ENCODE results near the gene C1orf74. TPM values are rescaled to one million over a fixed set of nuclear protein-coding genes. Genes with fewer than 3 reads are reported as not detected.

Gene C1orf74
- total and polyA plus RNA-seq, 2 donors (not counting 3 experiments of a cell fraction or from before 2014, with no cell fraction given): 2.4 to 3.0 TPM

DNA sequence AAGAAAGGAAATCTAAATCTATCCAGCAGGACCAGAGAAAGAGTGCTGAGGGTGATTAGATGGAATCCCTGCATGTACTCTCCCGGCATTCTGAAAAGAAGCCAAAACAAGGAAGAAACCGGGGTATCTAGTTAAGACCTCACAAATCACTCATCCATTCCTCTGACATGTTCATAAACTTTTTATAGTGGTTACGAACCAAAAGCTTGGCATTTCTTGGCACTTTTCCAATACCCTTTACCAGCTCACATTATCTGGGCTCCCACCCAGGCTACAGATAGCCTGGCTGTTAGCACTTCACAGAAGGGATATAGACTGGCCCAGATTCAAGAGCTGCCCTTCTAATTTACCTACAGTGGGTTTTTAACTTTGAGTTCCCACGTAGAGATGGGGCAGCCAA is 1.8 kb upstream of the C1orf74 start:
- peaks cover 5 to 23% of the 10 kb centered on the region in 2 experiments for H3K36me3 ChIP-seq (ENCODE audit: control insufficient read depth in 2 of 2, extremely low read depth in 1 of 2, insufficient read depth in 2 of 2, low read length in 2 of 2)
- H3K9ac ChIP-seq (replicated peaks; ENCODE audit: extremely low read depth, insufficient read depth, low read length): no peak overlapping the region
- no peaks in the 10 kb centered on the region for H3K9me1 ChIP-seq (replicated peaks; ENCODE audit: control insufficient read depth, extremely low read depth, insufficient read depth, low read length)
- ChIA-PET POLR2A (no interaction called here), CTCF (interaction anchor here (3.4 kb wide), 1 partner anchor 37 kb away, joined by 15 read pairs; no protein-coding TSS in a partner anchor)
- FAIRE-seq (no peak), DNase-seq (ENCODE audit: low read depth, low spot score) (no peak)
- no peaks in the 10 kb centered on the region for H3K9me3 ChIP-seq (replicated peaks; ENCODE audit: control insufficient read depth, insufficient read depth, low read length)
- TF ChIP-seq JUN (IDR thresholded peaks at IDR 0.05; ENCODE audit: borderline replicate concordance, insufficient read depth, insufficient read length, low read depth) (no peak), POLR2A (IDR thresholded peaks at IDR 0.05; ENCODE audit: low read depth, low read length) (no peak), GATA2 (IDR thresholded peaks at IDR 0.05; ENCODE audit: insufficient read depth, insufficient read length, low read depth, low read length) (no peak), FOS (IDR thresholded peaks at IDR 0.05; ENCODE audit: borderline replicate concordance, insufficient read depth, low read length) (no peak), POLR2AphosphoS5 (IDR thresholded peaks at IDR 0.05; ENCODE audit: insufficient read depth, low read depth, low read length) (no peak), EZH2 (IDR thresholded peaks at IDR 0.05; ENCODE audit: borderline replicate concordance, low read depth, low read length, severe bottlenecking) (no peak), MYC (IDR thresholded peaks at IDR 0.05; ENCODE audit: low read depth, low read length) (no peak)
- TF ChIP-seq, protein P1, sequence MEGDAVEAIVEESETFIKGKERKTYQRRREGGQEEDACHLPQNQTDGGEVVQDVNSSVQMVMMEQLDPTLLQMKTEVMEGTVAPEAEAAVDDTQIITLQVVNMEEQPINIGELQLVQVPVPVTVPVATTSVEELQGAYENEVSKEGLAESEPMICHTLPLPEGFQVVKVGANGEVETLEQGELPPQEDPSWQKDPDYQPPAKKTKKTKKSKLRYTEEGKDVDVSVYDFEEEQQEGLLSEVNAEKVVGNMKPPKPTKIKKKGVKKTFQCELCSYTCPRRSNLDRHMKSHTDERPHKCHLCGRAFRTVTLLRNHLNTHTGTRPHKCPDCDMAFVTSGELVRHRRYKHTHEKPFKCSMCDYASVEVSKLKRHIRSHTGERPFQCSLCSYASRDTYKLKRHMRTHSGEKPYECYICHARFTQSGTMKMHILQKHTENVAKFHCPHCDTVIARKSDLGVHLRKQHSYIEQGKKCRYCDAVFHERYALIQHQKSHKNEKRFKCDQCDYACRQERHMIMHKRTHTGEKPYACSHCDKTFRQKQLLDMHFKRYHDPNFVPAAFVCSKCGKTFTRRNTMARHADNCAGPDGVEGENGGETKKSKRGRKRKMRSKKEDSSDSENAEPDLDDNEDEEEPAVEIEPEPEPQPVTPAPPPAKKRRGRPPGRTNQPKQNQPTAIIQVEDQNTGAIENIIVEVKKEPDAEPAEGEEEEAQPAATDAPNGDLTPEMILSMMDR (IDR thresholded peaks at IDR 0.05; ENCODE audit: extremely low read depth in 1 of 2, insufficient read depth in 1 of 2, low read depth in 1 of 2, low read length in 2 of 2): no peak
- TF ChIP-seq, protein P2, sequence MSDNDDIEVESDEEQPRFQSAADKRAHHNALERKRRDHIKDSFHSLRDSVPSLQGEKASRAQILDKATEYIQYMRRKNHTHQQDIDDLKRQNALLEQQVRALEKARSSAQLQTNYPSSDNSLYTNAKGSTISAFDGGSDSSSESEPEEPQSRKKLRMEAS (IDR thresholded peaks at IDR 0.05; ENCODE audit: insufficient read depth, insufficient read length): no peak
- no TSS peak for BruUV-seq (replicated peaks)
- no peaks in the 10 kb centered on the region for H3K79me2 ChIP-seq (ENCODE audit: control insufficient read depth, insufficient read depth, low read length)
- no peak overlapping the region for H2AFZ ChIP-seq (ENCODE audit: low read depth, low read length)
- no peak overlapping the region for H3K4me2 ChIP-seq (ENCODE audit: insufficient read depth, low read length)
- H3K27me3 ChIP-seq (ENCODE audit: control insufficient read depth in 2 of 2, insufficient read depth in 2 of 2, low read length in 2 of 2): no peaks in the 10 kb centered on the region
- H4K20me1 ChIP-seq (replicated peaks; ENCODE audit: control insufficient read depth, extremely low read depth, insufficient read depth, low read length): no peaks in the 10 kb centered on the region
- intact Hi-C loops (cut with micrococcal nuclease) (loop anchor here (1.0 kb wide), 1 partner anchor 8 kb away; no protein-coding TSS in a partner anchor), dilution Hi-C loops (cut with MboI; ENCODE audit: extremely low pct_ligation_motif_present, low sequenced_read_pairs) (no loop called here)
- H3K27ac ChIP-seq (ENCODE audit: insufficient read depth, low read depth, low read length): no peak overlapping the region
- H3K4me3 ChIP-seq (replicated peaks in 1 of 3; ENCODE audit: insufficient read depth in 1 of 3, low read depth in 1 of 3, low read length in 3 of 3): no peak overlapping the region
- H3K4me1 ChIP-seq (ENCODE audit: control insufficient read depth, extremely low read depth, insufficient read depth, low read length): peaks cover 10% of the 10 kb centered on the region
